Fibroblast of lung (primary cell): ENCODE data around the gene NOXO1. TPM values are rescaled to one million over a fixed set of nuclear protein-coding genes. Genes with fewer than 3 reads are reported as not detected.

ENCODE experiments used
- DNase-seq, 2 donors: peaks; one replicate each; pipeline versions ENCODE4 v3.0.0 to v3.0.0-alpha.2; 2010; ENCODE audit warnings: low read depth in 2 of 2
- H2AFZ ChIP-seq: 2 replicates; pipeline ENCODE4 v1.5.1; 2012; ENCODE audit warnings: low read length, control low read depth, inconsistent platforms
- H3K27ac ChIP-seq: 2 replicates; pipeline ENCODE4 v1.5.1; 2011; ENCODE audit warnings: low read length, control low read depth; ENCODE audit not compliant: insufficient read depth
- H3K27me3 ChIP-seq: 2 replicates; pipeline ENCODE4 v1.5.1; 2011; ENCODE audit warnings: mild to moderate bottlenecking, low read length; ENCODE audit not compliant: control insufficient read depth, insufficient read depth
- H3K36me3 ChIP-seq: 2 replicates; pipeline ENCODE4 v1.5.1; 2011; ENCODE audit warnings: low read length; ENCODE audit not compliant: control insufficient read depth, insufficient read depth
- H3K4me1 ChIP-seq: 2 replicates; pipeline ENCODE4 v1.5.1; 2011; ENCODE audit warnings: low read length; ENCODE audit not compliant: control insufficient read depth, insufficient read depth; ENCODE audit errors: extremely low read depth
- H3K4me2 ChIP-seq: 2 replicates; pipeline ENCODE4 v1.5.1; 2011; ENCODE audit warnings: low read length, control low read depth; ENCODE audit not compliant: insufficient read depth; ENCODE audit errors: extremely low read depth
- H3K4me3 ChIP-seq, 4 experiments: fragments of 200-600 bp in 1 of 4; sonication (generic) in 1 of 4; replicated peaks in 1 of 4; 2 replicates each; pipeline ENCODE4 v1.5.1; 2011 to 2016; ENCODE audit warnings: low read length in 4 of 4, low read depth in 3 of 4, mild to moderate bottlenecking in 3 of 4, control low read depth in 2 of 4, inconsistent platforms in 1 of 4, mixed read lengths in 1 of 4; ENCODE audit not compliant: insufficient read depth in 1 of 4; ENCODE audit errors: control extremely low read depth in 1 of 4
- H3K79me2 ChIP-seq: 2 replicates; pipeline ENCODE4 v1.5.1; 2012; ENCODE audit warnings: mild to moderate bottlenecking, low read length, inconsistent platforms; ENCODE audit not compliant: control insufficient read depth, insufficient read depth
- H3K9ac ChIP-seq: 2 replicates; pipeline ENCODE4 v1.5.1; 2011; ENCODE audit warnings: mild to moderate bottlenecking, low read length, control low read depth; ENCODE audit not compliant: insufficient read depth
- H3K9me3 ChIP-seq: 2 replicates; pipeline ENCODE4 v1.5.1; 2012; ENCODE audit warnings: low read depth, low read length; ENCODE audit not compliant: control insufficient read depth, insufficient read depth
- H4K20me1 ChIP-seq: 2 replicates; pipeline ENCODE4 v1.5.1; 2011; ENCODE audit warnings: low read length; ENCODE audit not compliant: control insufficient read depth, insufficient read depth; ENCODE audit errors: extremely low read depth
- CTCF ChIP-seq, 2 donors: IDR thresholded peaks in 1 of 2; conservative IDR thresholded peaks in 1 of 2; 1 replicate in 1 of 2; 2 replicates in 1 of 2; pipeline ENCODE4 v1.5.1; 2011 to 2012; ENCODE audit warnings: low read length in 2 of 2, control low read depth in 1 of 2, inconsistent platforms in 1 of 2, low read depth in 1 of 2, mild to moderate bottlenecking in 1 of 2
- EZH2 ChIP-seq: IDR thresholded peaks from 2 replicates; pipeline ENCODE4 v1.5.1; 2012; ENCODE audit warnings: low read length, control low read depth, mild to moderate bottlenecking; ENCODE audit errors: missing control alignments
- polyA plus RNA-seq, 2 donors: library from polyadenylated mRNA; depleted of rRNA in 1 of 2; stranded (reverse) in 1 of 2; unstranded in 1 of 2; fragments of >200 nt; gene quantifications; 2 replicates each; pipeline ENCODE4 v1.2.1, GENCODE V29; 2011 to 2012; ENCODE audit warnings: missing spikeins in 1 of 2
- total RNA-seq: library from RNA; depleted of rRNA; stranded (reverse); fragments of >200 nt; gene quantifications from 2 replicates; pipeline ENCODE4 v1.2.1, GENCODE V29; 2014

Gene NOXO1
- total and polyA plus RNA-seq, 2 donors (not counting 1 experiment from before 2014, with no cell fraction given): 0.03 TPM; not detected in 1

DNA sequence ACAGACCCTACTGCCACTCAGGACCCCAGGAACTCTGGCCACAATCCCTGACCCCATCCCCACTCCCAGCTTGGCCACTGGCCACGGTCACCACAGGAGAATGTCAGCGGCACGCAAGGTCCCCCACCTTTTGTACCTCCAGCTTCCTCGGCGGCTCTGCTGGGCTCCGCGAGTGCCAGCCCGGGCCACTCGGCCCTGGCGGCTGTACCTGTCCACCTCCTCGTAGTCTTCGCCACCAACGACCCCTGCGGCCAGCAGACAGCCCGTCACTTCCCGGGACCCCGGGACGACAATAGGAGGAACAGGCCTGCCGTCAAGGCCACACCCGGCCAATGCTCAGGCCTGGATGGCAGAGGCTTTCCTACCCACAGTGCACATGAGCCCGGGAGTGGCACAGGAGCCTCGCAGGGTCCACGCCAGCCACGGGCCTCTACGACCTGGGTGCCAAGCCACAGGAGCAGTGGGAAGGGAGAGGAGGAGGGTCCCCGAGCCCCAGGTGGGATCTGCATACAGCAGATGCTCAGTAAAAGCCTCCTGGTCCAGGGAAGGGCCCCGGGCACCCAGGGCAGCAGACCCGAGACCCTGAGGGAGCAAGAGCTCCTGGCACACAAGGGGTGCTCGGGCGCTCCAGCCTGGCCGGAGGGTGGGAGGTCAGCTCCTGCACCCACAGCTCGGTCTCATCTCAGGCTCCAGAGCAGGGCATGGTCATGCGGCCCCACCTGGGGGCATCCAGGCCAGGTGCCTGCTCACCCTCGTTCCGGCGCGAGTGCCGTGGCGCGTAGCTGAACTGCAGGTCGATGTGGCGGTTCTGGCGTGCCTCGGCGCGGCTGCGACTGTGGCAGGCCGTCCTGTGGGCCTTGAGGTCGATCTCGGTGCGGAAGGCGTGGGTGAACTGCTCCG is 20.4 kb upstream of the NOXO1 start:
- peaks cover 15% of the 10 kb centered on the region for H3K4me1 ChIP-seq
- TF ChIP-seq EZH2: no peak
- TF ChIP-seq CTCF (conservative IDR thresholded peaks at IDR 0.05 in 1 of 2, IDR thresholded peaks at IDR 0.05 in 1 of 2; ENCODE audit: low read depth in 1 of 2, low read length in 2 of 2): no peak
- H4K20me1 ChIP-seq: no peaks in the 10 kb centered on the region
- DNase-seq: no peak
- H3K4me2 ChIP-seq: no peak overlapping the region
- no peaks in the 10 kb centered on the region for H3K9me3 ChIP-seq
- H3K9ac ChIP-seq: no peak overlapping the region
- H3K79me2 ChIP-seq: peaks cover 41% of the 10 kb centered on the region
- peaks cover 47% of the 10 kb centered on the region for H3K36me3 ChIP-seq
- no peak overlapping the region for H3K27ac ChIP-seq
- no peak overlapping the region for H2AFZ ChIP-seq
- no peaks in the 10 kb centered on the region for H3K27me3 ChIP-seq
- H3K4me3 ChIP-seq: no peak overlapping the region

- Histone ChIP-seq H3K4me2 (no peak overlapping the region), H3K27me3 (no peaks in the 10 kb centered on the region), H3K4me1 (peaks cover 14% of the 10 kb centered on the region), H3K36me3 (peaks cover 46% of the 10 kb centered on the region), H4K20me1 (no peaks in the 10 kb centered on the region), H3K9ac (no peak overlapping the region), H3K4me3 (no peak overlapping the region), H3K79me2 (peaks cover 34% of the 10 kb centered on the region), H2AFZ (no peak overlapping the region), H3K27ac (no peak overlapping the region), H3K9me3 (no peaks in the 10 kb centered on the region)
- no peak for DNase-seq
- TF ChIP-seq EZH2: no peak
- TF ChIP-seq CTCF (conservative IDR thresholded peaks at IDR 0.05 in 1 of 2, IDR thresholded peaks at IDR 0.05 in 1 of 2; ENCODE audit: low read depth in 1 of 2, low read length in 2 of 2): no peak
Measured at GRCh38 chr16:2001035-2001434, 19.8 kb upstream of the NOXO1 start.

DNA sequence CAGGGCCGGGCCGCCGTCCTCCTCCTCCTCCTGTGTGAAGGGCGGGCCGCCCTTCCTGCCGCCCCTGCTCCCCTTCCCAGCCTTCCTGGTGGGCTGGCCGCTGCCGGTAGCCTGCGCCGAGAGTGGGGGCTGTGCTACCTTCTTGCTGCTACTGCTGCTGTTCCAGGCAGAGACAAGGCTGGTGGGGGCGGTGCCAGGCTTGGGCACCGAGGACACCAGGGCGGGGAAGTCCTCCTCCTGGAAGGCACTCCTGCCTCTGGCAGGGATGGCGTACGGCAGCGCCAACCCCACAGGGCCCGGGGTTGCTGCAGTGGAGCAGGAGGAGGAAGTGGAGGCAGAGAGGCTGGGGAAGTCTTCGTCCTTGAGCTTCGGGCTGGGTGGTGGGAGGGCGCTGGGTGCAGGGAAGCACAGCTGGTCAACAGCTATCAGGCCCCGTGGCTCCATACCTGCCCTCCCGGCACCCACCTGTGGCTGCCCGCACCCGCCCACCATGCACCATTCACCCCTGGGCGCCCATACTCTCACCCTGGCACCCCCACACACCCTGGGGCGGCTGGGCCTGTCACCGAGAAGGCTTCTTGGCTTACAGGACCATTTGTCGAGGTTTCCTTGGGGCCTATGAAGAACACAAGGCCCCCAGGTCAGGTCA is 18.7 kb upstream of the NOXO1 start:
- H3K9me3 ChIP-seq: no peaks in the 10 kb centered on the region
- no peak overlapping the region for H3K4me3 ChIP-seq
- no peak overlapping the region for H2AFZ ChIP-seq
- H3K9ac ChIP-seq: no peak overlapping the region
- no peaks in the 10 kb centered on the region for H3K27me3 ChIP-seq
- H3K4me2 ChIP-seq: no peak overlapping the region
- TF ChIP-seq EZH2: no peak
- TF ChIP-seq CTCF (conservative IDR thresholded peaks at IDR 0.05 in 1 of 2, IDR thresholded peaks at IDR 0.05 in 1 of 2; ENCODE audit: low read depth in 1 of 2, low read length in 2 of 2): no peak
- H3K79me2 ChIP-seq: peaks cover 24% of the 10 kb centered on the region
- H3K27ac ChIP-seq: no peak overlapping the region
- no peak for DNase-seq
- no peaks in the 10 kb centered on the region for H4K20me1 ChIP-seq
- peaks cover 46% of the 10 kb centered on the region for H3K36me3 ChIP-seq
- peaks cover 14% of the 10 kb centered on the region for H3K4me1 ChIP-seq
